Heart left ventricle (tissue), 16 donors: ENCODE data around the gene TMC6. TPM values are rescaled to one million over a fixed set of nuclear protein-coding genes. Genes with fewer than 3 reads are reported as not detected.
A peak's percentile ranks its signal among the peaks of the same experiment; 100 is the strongest.

Experiments used
- ATAC-seq, 4 donors: fragments of 200-7000 bp; cut with Tn5 transposase; one replicate each; pipeline ENCODE4 v1.9.1; 2020 to 2022; ENCODE audit warnings: moderate library complexity in 4 of 4, mild to moderate bottlenecking in 3 of 4, moderate number of reproducible peaks in 1 of 4
- DNase-seq, 5 donors: peaks; one replicate each; pipeline ENCODE4 v3.0.0-alpha.2; 2020
- H3K27ac ChIP-seq, 12 donors: fragments of 200-600 bp; sonication (generic) in 4 of 12; one replicate each; pipeline versions ENCODE4 v1.5.0 to v1.8.0; 2016 to 2022; ENCODE audit warnings: mild to moderate bottlenecking in 2 of 12
- H3K27me3 ChIP-seq, 9 donors: fragments of 200-600 bp; sonication (generic) in 2 of 9; one replicate each; pipeline versions ENCODE4 v1.5.1 to v1.8.0; 2016 to 2022; ENCODE audit warnings: mild to moderate bottlenecking in 3 of 9
- H3K36me3 ChIP-seq, 9 donors: fragments of 200-600 bp; sonication (generic) in 2 of 9; one replicate each; pipeline versions ENCODE4 v1.5.0 to v1.8.0; 2018 to 2022; ENCODE audit warnings: mild to moderate bottlenecking in 2 of 9
- H3K4me1 ChIP-seq, 12 donors: fragments of 200-600 bp; sonication (generic) in 4 of 12; one replicate each; pipeline versions ENCODE4 v1.5.0 to v1.8.0; 2016 to 2022; ENCODE audit warnings: mild to moderate bottlenecking in 3 of 12
- H3K4me3 ChIP-seq, 12 donors: fragments of 200-600 bp; sonication (generic) in 4 of 12; one replicate each; pipeline versions ENCODE4 v1.5.0 to v1.8.0; 2017 to 2022; ENCODE audit warnings: mild to moderate bottlenecking in 9 of 12, moderate library complexity in 4 of 12
- H3K9me3 ChIP-seq, 12 donors: fragments of 200-600 bp; sonication (generic) in 4 of 12; one replicate each; pipeline versions ENCODE4 v1.5.0 to v1.8.0; 2016 to 2022; ENCODE audit warnings: mild to moderate bottlenecking in 1 of 12
- POLR2A ChIP-seq, 2 donors: fragments of 450-650 bp; IDR thresholded peaks; one replicate each; pipeline ENCODE4 v1.6.1; 2017; ENCODE audit warnings: antibody characterized with exemption in 2 of 2, mild to moderate bottlenecking in 2 of 2, moderate library complexity in 2 of 2
- WGBS, 4 donors: extraction: QIAGEN DNeasy Blood & Tissue Kit in 2 of 4; methylation state at CpG; one replicate each; pipeline versions ENCODE4 v1.1.5 to v1.1.7; 2013 to 2018; 5-methylcytosine and 5-hydroxymethylcytosine counted together
- intact Hi-C, 10 donors: fragments of 100-400 bp; cut with DNase I; formaldehyde crosslinking; loops; one replicate each; pipeline versions ENCODE4 v1.11.1 to v1.14.2; 2022
- long read RNA-seq, 3 donors: library from polyadenylated mRNA; unstranded; transcript quantifications; one replicate each; pipeline ENCODE4 v2.0.0, GENCODE V29; 2020 to 2021
- polyA plus RNA-seq, 2 donors: library from polyadenylated mRNA; stranded (reverse); fragments of 200-250 nt; gene quantifications; one replicate each; pipeline ENCODE4 v1.2.3, GENCODE V29; 2013
- total RNA-seq, 9 donors: library from RNA; depleted of rRNA in 2 of 9; stranded (reverse); fragments of >200 nt in 2 of 9; fragmentation: NEBNext Ultra II Directional in 3 of 9; extraction: Animal tissue kit (Norgen Biotek cat#: 25700) in 3 of 9; gene quantifications; one replicate each; pipeline versions ENCODE4 v1.1.0 to v1.2.4, GENCODE V29; 2016 to 2023
- TF ChIP-seq, protein P1 (sequence below), 12 donors: fragments of 200-600 bp; sonication (generic) in 4 of 12; IDR thresholded peaks; one replicate each; pipeline versions ENCODE4 v1.5.0 to v1.8.0; 2018 to 2022; ENCODE audit warnings: antibody characterized with exemption in 12 of 12, mild to moderate bottlenecking in 5 of 12
- donor health status: ischemic (EF 13 %, LVEDD 7.1; RV severe dilation, severe dysfunction).
- donor health status: healthy with polysubstance abuse.
- donor health status: DM: no; HTN: yes; CAD: no.
- donor health status: DM: no; HTN: no; CAD: no.
- donor health status: ischemic (EF 25% LVEDD 6.9; RV normal size, moderate dysfunction).
- donor health status: ischemic (EF 25% LVEDD 5.7; RV mildly dilated, moderate dysfunction).
- donor health status: healthy.
- donor health status: DM: yes; HTN: yes; CAD: no.
- donor health status: ischemic (EF 35%, LVEDD 5.7; RV mildly dilated, moderate dysfunction).
- donor health status: nonischemic (EF 11% LVEDD 7.7; RV severe dilation, severe dysfunction).
- donor health status: DM: yes; HTN: yes; CAD: no.
- donor health status: PGD.
- donor health status: ischemic (EF 29% LVEDD 5.4; RV normal size, mild dysfunction).
- donor health status: nonischemic (EF 23%, LVEDD 6.1; RV moderate dilation, normal function).

The TMC6 gene, protein sequence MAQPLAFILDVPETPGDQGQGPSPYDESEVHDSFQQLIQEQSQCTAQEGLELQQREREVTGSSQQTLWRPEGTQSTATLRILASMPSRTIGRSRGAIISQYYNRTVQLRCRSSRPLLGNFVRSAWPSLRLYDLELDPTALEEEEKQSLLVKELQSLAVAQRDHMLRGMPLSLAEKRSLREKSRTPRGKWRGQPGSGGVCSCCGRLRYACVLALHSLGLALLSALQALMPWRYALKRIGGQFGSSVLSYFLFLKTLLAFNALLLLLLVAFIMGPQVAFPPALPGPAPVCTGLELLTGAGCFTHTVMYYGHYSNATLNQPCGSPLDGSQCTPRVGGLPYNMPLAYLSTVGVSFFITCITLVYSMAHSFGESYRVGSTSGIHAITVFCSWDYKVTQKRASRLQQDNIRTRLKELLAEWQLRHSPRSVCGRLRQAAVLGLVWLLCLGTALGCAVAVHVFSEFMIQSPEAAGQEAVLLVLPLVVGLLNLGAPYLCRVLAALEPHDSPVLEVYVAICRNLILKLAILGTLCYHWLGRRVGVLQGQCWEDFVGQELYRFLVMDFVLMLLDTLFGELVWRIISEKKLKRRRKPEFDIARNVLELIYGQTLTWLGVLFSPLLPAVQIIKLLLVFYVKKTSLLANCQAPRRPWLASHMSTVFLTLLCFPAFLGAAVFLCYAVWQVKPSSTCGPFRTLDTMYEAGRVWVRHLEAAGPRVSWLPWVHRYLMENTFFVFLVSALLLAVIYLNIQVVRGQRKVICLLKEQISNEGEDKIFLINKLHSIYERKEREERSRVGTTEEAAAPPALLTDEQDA
- total RNA-seq (100 to 1,000 TPM in 1 of 9 donors, 10 to 100 TPM in 8; 41.5 to 139 (median 71.4) TPM), polyA plus RNA-seq (10 to 100 TPM; 31.2 to 50.1 TPM)
- long read RNA-seq, donor 1, full-length matches to known transcripts: 19 of 129 reads
- long read RNA-seq, donor 1, partial matches to known transcripts: 71 of 129 reads
- long read RNA-seq, donor 1, other reads (novel, unspliced or antisense): 39 of 129 reads
- long read RNA-seq, donor 2, full-length matches to known transcripts: 107 of 410 reads
- long read RNA-seq, donor 2, partial matches to known transcripts: 131 of 410 reads
- long read RNA-seq, donor 2, other reads (novel, unspliced or antisense): 172 of 410 reads
- long read RNA-seq, donor 3, full-length matches to known transcripts: 8 of 64 reads
- long read RNA-seq, donor 3, partial matches to known transcripts: 32 of 64 reads
- long read RNA-seq, donor 3, other reads (novel, unspliced or antisense): 24 of 64 reads

DNA sequence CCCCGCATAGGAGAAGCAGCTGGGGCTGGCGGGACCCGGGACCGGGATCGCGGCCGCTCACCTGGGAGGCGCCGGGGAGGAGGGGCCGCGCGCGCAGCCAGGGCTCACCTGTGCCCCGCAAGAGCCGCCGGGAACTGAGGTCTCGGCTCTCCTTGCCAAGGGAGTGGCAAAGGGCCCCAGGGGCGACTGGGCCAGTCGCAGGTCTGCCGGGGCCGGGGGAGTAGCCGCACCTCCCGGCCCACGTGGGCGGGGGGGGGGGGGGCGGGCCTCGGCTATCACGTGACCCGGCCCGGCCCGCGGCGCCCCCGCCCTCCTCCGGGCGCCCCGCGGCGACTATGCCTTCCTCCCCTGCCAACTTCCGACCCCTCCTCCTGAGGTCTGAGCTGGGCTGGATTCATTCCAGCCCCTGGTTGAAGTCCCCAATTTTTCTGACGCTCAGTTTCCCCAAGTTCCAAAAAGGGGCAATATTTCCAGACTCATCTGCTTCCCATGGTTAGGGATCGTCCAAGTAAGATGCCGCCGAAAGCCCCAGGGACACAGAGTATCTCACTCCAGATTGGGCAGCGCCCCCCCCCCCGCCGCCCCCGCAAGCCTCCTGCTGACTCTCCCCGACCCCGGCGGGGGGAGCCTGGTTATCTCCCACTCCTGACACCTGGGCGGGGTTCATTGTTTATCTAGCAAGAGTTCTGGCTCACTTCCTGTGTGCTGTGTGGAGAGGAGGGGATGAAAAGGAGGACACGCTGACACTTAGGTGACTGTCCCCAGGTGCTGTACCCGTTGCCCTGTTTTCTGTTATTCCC, at the start of gene TMC6:
TSS of gene TMC6 (minus strand) at position 205 of the 800 bp plus-strand sequence. CDS start 1,923 bp downstream, outside the sequence.
- peak within 1 kb of the TSS; percentile 76 to 98 (median 94) for H3K27ac ChIP-seq
- DNase-seq (peak; percentile 62 to 78 (median 72)), ATAC-seq (peak in 3 of 4 donors; percentile 13 to 38 (median 18))
- 3 to 11% (median 4%) methylated on average over 22 to 53 of the region's 54 CpGs for WGBS, 4 donors
- TF ChIP-seq, protein P1, sequence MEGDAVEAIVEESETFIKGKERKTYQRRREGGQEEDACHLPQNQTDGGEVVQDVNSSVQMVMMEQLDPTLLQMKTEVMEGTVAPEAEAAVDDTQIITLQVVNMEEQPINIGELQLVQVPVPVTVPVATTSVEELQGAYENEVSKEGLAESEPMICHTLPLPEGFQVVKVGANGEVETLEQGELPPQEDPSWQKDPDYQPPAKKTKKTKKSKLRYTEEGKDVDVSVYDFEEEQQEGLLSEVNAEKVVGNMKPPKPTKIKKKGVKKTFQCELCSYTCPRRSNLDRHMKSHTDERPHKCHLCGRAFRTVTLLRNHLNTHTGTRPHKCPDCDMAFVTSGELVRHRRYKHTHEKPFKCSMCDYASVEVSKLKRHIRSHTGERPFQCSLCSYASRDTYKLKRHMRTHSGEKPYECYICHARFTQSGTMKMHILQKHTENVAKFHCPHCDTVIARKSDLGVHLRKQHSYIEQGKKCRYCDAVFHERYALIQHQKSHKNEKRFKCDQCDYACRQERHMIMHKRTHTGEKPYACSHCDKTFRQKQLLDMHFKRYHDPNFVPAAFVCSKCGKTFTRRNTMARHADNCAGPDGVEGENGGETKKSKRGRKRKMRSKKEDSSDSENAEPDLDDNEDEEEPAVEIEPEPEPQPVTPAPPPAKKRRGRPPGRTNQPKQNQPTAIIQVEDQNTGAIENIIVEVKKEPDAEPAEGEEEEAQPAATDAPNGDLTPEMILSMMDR (IDR thresholded peaks at IDR 0.05): no peak
- peak in 1 of 2 donors; percentile 53 for TF ChIP-seq POLR2A (IDR thresholded peaks at IDR 0.05)
- peaks cover 0 to 4% (median 0%) of the 10 kb centered on the region in 9 donors for H3K27me3 ChIP-seq
- no peaks in the 10 kb centered on the region for H3K9me3 ChIP-seq
- H3K36me3 ChIP-seq: peaks cover 0 to 36% (median 5%) of the 10 kb centered on the region in 9 donors
- peaks cover 14 to 91% (median 63%) of the 10 kb centered on the region in 12 donors for H3K4me1 ChIP-seq
- peak within 1 kb of the TSS; percentile 71 to 98 (median 88) for H3K4me3 ChIP-seq
- intact Hi-C loops: loop anchor here in 8 of 10 donors (5.0 kb wide), 3 partner anchors 44 to 124 kb away; no protein-coding TSS in a partner anchor

DNA sequence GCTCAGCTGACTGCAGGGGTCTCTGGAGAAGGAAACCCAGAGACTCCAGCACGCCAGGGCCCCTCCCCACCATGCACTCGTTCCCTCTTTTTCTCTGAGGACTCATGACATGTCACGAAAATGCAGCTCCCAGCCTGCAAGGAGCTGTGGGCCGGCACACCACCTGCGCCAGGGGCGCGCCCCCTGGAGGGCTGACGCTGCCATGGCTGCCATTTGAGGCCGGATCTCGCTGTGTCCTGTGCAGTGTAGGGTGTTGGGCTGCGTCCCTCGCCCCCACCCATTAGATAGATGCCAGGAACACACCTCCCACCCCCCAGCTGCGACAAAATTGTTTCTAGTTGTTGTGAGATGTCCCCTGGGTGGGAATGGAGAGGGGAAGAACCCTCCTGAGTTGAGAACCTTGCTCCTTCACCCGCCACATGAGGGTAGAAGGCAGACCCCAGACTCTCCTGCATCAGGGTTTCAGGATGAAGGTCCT, 48.0 kb upstream of the TMC6 start:
- Histone ChIP-seq H3K27me3 (no peaks in the 10 kb centered on the region), H3K36me3 (peaks cover 0 to 26% (median 2%) of the 10 kb centered on the region in 9 donors), H3K4me3 (no peak overlapping the region), H3K9me3 (no peaks in the 10 kb centered on the region), H3K4me1 (peaks cover 9 to 79% (median 52%) of the 10 kb centered on the region in 12 donors), H3K27ac (peak overlapping the region in 2 of 12 donors; percentile 12 to 80)
- DNase-seq: peak; percentile 73 to 89 (median 76)
- no peak for TF ChIP-seq POLR2A (IDR thresholded peaks at IDR 0.05)
- TF ChIP-seq, protein P1 (IDR thresholded peaks at IDR 0.05): peak; percentile 86 to 97 (median 94)
- peak; percentile 14 to 55 (median 36) for ATAC-seq
- WGBS, 4 donors: 19 to 24% (median 20%) methylated on average over 10 to 14 of the region's 14 CpGs
- intact Hi-C loops: loop anchor here in 9 of 10 donors (1.0 to 5.0 kb wide), 6 partner anchors 49 to 158 kb away; partner anchors contain the start of gene TMC6 (in 2 of the 9)

DNA sequence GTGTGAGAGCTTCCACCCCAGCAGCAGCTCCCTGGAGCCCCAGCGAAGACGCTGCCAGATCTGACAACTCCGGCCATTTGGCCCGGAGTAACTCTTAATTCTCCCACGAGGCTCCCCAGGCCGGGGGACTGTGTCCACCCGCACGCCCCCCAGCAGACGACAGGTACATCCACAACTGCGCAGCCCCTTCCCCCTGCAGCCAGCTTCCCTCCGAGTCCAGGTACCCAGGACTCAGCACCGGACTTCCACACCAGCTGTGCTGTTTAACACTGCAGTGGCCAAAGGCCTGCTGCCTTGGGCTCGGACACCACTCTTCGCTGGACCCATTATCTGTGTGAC, 47.1 kb upstream of the TMC6 start:
- H3K27me3 ChIP-seq: no peaks in the 10 kb centered on the region
- 61 to 68% (median 65%) methylated on average over 8 to 14 of the region's 14 CpGs for WGBS, 4 donors
- peaks cover 0 to 34% (median 5%) of the 10 kb centered on the region in 9 donors for H3K36me3 ChIP-seq
- intact Hi-C loops: loop anchor here in 4 of 10 donors (2.0 to 5.0 kb wide), 3 partner anchors 48 to 77 kb away; partner anchors contain the start of gene TMC6 (in 2 of the 4)
- no peak overlapping the region for H3K4me3 ChIP-seq
- H3K4me1 ChIP-seq: peaks cover 9 to 84% (median 53%) of the 10 kb centered on the region in 12 donors
- H3K9me3 ChIP-seq: no peaks in the 10 kb centered on the region
- no peak for ATAC-seq
- DNase-seq: no peak
- peak overlapping the region in 10 of 12 donors; percentile 77 to 94 (median 88) for H3K27ac ChIP-seq
- TF ChIP-seq, protein P1 (IDR thresholded peaks at IDR 0.05): no peak
- no peak for TF ChIP-seq POLR2A (IDR thresholded peaks at IDR 0.05)
